ENCODE results near the gene SNED1. TPM values are rescaled to one million over a fixed set of nuclear protein-coding genes. Genes with fewer than 3 reads are reported as not detected.

SNED1 gene
- total and polyA plus RNA-seq, 7 donors, result 0.69 to 37.1 (median 8.3) TPM

DNA sequence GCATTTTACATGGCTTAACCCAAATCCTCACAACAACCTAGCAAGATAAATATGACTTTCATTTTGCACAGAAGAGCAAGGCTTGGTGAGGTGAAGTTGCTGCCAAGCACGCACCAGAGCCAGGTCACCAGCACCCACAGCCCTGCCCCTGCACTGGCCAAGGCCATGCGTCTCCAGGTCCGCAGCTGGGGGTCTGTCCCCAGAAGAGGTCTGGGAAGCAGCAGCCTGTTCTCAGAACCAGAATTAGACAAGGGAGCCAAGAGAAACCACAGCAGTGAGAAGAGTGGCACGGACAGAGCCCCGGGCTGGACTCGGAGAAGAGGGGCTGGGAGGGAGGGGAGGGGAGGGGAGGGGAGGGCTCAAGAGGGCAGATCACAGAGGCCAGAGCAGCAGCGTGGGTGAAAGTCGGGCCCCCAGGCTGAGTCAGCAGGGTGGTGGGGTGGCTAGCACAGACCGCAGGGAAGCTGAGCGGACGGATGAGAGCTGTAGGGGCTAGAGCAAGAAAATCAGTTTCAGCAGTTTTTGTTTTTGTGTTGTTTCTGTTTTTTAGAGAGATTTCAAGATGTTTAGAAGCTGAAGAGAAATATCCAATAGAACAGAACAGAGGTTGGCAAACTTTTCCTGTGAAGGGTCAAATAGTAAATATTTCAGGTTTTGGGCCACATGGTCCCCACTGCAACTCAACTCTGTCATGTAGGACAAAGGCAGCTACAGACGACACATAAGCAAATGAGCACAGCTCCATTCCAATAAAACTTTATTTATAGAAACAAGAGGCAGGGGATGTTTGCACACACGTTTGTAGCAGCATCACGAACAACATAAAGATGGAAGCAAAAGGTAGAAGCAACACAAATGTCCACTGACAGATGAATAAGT, 111.0 kb downstream of the SNED1 start:
- no peaks in the 10 kb centered on the region for H3K27me3 ChIP-seq
- WGBS, 2 donors, result 81 to 91% methylated on average over 14 of the region's 14 CpGs

DNA sequence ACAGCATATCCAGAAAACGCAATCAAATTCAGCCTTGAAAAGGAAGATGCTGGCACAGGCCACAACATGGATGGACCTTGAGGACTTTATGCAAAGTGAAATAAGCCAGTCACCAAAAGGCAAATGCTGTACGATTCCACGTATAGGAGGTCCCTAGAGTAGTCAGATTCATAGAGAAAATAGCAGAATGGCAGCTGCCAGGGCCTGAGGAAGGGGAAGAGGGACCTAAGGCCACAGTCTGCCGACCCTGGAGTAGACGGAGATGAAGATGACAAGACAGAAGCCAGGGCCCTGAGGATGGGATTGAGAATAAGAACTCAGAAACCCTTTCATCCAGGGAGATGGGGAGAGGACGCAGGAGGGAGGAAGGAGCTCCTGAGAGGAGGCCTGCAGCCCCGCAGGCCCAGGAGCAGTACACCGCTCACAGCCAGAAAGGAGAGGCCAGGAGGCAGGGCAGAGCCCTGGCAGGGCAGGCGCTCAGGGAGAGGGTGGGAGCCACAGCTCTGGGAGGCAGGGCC, 111.7 kb downstream of the SNED1 start:
- intact Hi-C loops (cut with DNase I), result no loop called here
- no peaks in the 10 kb centered on the region for H3K9me3 ChIP-seq
- H3K27me3 ChIP-seq, result no peaks in the 10 kb centered on the region
- 85 to 91% methylated on average over 9 of the region's 9 CpGs for WGBS, 2 donors
- H3K4me1 ChIP-seq, result no peaks in the 10 kb centered on the region
- H3K36me3 ChIP-seq, result no peaks in the 10 kb centered on the region
- no peak for TF ChIP-seq POLR2AphosphoS5 (IDR thresholded peaks at IDR 0.05)
- TF ChIP-seq, protein P1, sequence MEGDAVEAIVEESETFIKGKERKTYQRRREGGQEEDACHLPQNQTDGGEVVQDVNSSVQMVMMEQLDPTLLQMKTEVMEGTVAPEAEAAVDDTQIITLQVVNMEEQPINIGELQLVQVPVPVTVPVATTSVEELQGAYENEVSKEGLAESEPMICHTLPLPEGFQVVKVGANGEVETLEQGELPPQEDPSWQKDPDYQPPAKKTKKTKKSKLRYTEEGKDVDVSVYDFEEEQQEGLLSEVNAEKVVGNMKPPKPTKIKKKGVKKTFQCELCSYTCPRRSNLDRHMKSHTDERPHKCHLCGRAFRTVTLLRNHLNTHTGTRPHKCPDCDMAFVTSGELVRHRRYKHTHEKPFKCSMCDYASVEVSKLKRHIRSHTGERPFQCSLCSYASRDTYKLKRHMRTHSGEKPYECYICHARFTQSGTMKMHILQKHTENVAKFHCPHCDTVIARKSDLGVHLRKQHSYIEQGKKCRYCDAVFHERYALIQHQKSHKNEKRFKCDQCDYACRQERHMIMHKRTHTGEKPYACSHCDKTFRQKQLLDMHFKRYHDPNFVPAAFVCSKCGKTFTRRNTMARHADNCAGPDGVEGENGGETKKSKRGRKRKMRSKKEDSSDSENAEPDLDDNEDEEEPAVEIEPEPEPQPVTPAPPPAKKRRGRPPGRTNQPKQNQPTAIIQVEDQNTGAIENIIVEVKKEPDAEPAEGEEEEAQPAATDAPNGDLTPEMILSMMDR (IDR thresholded peaks at IDR 0.05), result no peak
- no peak for TF ChIP-seq EP300 (IDR thresholded peaks at IDR 0.05)
- no peak for TF ChIP-seq POLR2A (IDR thresholded peaks at IDR 0.05)
- H3K4me3 ChIP-seq, result no peak overlapping the region
- no peak overlapping the region for H3K27ac ChIP-seq
- DNase-seq, result peak; percentile 46

More for the DNA sequence above, 111.0 kb downstream of the SNED1 start:
- intact Hi-C loops (cut with DNase I), result no loop called here
- peak; percentile 22 for DNase-seq
- Histone ChIP-seq H3K27ac (no peak overlapping the region), H3K36me3 (no peaks in the 10 kb centered on the region), H3K4me3 (no peak overlapping the region), H3K9me3 (no peaks in the 10 kb centered on the region), H3K4me1 (no peaks in the 10 kb centered on the region)
- TF ChIP-seq, protein P1 (IDR thresholded peaks at IDR 0.05), result no peak
- TF ChIP-seq EP300 (IDR thresholded peaks at IDR 0.05), result no peak
- TF ChIP-seq POLR2A (IDR thresholded peaks at IDR 0.05), result no peak

DNA sequence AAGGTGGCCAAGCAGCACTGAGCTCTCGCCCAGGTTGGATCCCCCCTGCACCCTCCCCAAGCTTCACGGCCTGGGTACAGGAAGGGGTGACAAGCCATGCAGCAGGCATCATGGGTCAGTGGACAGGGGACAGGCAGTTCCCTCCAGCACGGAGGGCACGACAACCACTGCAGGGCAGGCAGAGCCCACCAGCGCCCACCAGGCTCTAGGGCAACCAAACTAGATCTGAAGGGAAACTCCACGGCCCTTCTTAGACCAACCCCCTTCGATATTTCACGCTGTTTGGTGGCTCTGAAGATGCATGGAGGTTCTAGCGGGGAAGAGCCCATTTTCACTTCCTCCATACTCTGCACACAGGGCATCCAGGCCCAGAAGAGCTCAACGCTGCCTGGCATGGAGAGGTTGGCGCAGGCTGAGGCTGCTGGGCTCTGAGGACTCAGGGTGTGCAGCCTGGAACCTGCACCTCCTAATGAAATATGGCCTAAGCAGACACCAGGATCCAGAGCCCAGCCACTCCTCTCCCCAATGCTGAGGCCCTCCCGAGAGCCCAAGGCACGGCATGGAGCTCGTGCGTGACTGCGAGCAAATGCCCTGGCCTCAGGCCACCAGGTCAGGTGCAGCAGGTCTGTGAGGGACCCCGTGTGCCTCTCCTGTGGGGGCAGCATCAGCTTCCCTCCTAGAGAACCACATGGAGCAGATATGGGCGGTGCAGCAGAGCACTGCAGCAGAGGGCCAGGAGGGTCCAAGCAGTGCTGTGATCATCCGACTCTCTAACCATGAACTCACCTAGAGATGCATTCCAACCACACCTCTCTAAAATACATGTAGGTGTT, 112.4 kb downstream of the SNED1 start:
- intact Hi-C loops (cut with DNase I), result no loop called here
- Histone ChIP-seq H3K36me3 (no peaks in the 10 kb centered on the region), H3K9me3 (no peaks in the 10 kb centered on the region), H3K27ac (no peak overlapping the region), H3K4me1 (no peaks in the 10 kb centered on the region), H3K4me3 (no peak overlapping the region), H3K27me3 (no peaks in the 10 kb centered on the region)
- peak; percentile 33 for DNase-seq
- WGBS, 2 donors, result 80 to 89% methylated on average over 19 of the region's 19 CpGs
- TF ChIP-seq EP300 (IDR thresholded peaks at IDR 0.05) (no peak), POLR2A (IDR thresholded peaks at IDR 0.05) (no peak), POLR2AphosphoS5 (IDR thresholded peaks at IDR 0.05) (no peak)
- TF ChIP-seq, protein P1 (IDR thresholded peaks at IDR 0.05), result no peak

DNA sequence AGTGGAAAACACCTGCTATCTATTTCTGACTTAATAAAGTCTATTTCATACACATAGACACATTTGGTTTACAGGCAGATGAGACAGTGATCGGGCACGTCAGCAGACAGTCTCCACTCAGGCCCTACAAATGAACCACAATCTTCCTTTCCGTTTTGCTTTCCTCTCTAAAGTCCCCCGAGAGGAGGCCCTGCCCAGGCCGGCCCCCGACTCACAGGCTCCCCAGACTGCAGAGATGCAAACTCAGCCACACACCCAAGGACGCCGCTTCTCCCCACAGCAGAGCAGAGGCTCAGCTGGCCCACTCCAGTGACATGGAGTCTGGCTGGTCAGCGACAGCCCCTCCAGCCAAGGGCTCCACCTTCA, 113.0 kb downstream of the SNED1 start:
- Histone ChIP-seq H3K4me1 (no peaks in the 10 kb centered on the region), H3K4me3 (no peak overlapping the region), H3K27ac (no peak overlapping the region), H3K27me3 (no peaks in the 10 kb centered on the region), H3K36me3 (no peaks in the 10 kb centered on the region), H3K9me3 (no peaks in the 10 kb centered on the region)
- DNase-seq, result peak; percentile 38
- 81 to 87% methylated on average over 9 of the region's 9 CpGs for WGBS, 2 donors
- TF ChIP-seq POLR2A (IDR thresholded peaks at IDR 0.05) (no peak), EP300 (IDR thresholded peaks at IDR 0.05) (no peak), POLR2AphosphoS5 (IDR thresholded peaks at IDR 0.05) (no peak)
- TF ChIP-seq, protein P1 (IDR thresholded peaks at IDR 0.05), result no peak
- intact Hi-C loops (cut with DNase I), result no loop called here

Data from sigmoid colon (tissue), 7 donors.